Stimulated activated naive CD8-positive, alpha-beta T cell treated with anti-CD3 and anti-CD28 coated beads, Interleukin-15, Interleukin-2, amounts not matched to agents 100 ng/mL and 50 ng/mL, for 24 hours (primary cell): ENCODE measurements around the gene CHTOP.
"Not testable (repeated sequence)": the region's sequence is repeated elsewhere in the genome, so short reads cannot be mapped to it uniquely, and the experiment has no call there.

Experiments
- H3K27ac Mint-ChIP-seq: one replicate; pipeline ENCODE4 v1.8.0; 2021; ENCODE audit warnings: mild to moderate bottlenecking, mixed read lengths
- H3K27me3 Mint-ChIP-seq: one replicate; pipeline ENCODE4 v1.8.0; 2021; ENCODE audit warnings: mixed read lengths
- H3K36me3 Mint-ChIP-seq: one replicate; pipeline ENCODE4 v1.8.0; 2021; ENCODE audit warnings: low read depth, mixed read lengths
- H3K4me1 Mint-ChIP-seq: one replicate; pipeline ENCODE4 v1.8.0; 2021; ENCODE audit warnings: low read depth, mixed read lengths
- H3K4me3 Mint-ChIP-seq: one replicate; pipeline ENCODE4 v1.8.0; 2021; ENCODE audit warnings: mild to moderate bottlenecking, mixed read lengths
- H3K9me3 Mint-ChIP-seq: one replicate; pipeline ENCODE4 v1.8.0; 2021; ENCODE audit warnings: mixed read lengths

Gene CHTOP

DNA sequence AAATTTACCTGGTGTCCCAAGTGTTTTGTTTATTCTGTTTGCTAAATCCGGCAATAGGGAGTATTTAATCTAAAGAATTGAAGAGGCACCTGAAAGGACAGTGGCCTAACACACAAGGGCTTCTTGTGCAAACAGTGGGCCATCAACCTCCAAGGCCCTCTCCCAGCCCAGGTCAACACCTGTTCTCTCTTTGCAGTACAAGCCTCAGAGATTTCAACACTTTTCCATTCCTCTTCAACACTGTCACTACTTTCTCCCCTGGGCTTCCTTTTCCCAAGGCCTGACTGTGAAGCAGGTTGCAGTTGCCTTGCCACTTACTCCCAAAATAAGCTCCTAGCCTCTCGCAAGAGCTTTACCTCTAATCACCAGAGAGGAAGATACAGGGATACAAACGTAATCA, 21.5 kb downstream of the CHTOP start:
- Mint-ChIP-seq H3K4me1 (peaks cover 18% of the 10 kb centered on the region), H3K36me3 (no peaks in the 10 kb centered on the region), H3K4me3 (no peak overlapping the region), H3K27me3 (no peaks in the 10 kb centered on the region), H3K27ac (no peak overlapping the region), H3K9me3 (no peaks in the 10 kb centered on the region)

DNA sequence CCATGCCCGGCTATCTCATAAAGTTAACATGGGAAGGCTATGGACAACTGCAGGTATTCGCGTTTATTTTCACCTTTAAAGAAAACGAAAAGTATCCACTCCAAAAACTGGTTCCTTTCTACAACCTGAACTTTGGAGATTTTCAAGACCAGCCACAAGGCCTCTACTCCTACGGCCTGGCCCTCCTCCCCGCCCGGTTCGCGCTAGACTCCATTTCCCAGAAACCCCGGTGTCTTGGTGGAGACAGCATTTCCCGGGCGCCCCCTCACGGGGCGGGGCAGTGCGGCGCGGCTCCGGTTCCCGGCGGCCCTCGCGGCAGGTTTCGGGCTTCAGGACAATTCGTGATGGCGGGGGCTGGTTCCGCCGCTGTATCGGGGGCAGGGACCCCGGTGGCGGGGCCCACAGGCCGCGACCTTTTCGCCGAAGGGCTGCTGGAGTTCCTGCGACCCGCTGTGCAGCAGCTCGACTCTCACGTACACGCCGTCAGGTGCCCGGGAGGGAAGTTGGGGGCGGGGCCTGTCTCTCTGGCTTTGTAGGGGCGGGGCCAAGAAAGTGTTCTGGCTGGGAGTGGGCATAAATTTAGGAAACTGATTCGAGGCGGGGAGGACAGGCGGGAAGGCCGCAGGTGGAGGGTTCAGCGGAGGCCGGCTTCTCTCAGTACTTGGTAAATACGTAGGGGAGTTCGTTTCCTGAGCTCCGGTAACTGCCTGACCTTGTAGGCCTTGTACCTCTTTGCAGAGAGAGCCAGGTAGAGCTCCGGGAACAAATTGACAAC, 24.7 kb downstream of the CHTOP start, which contains the start of gene SNAPIN:
SNAPIN (plus strand) TSS at position 304 of the 775 bp plus-strand sequence; CDS start at position 345, 41 bp downstream.
- peak within 1 kb of the TSS; percentile 91 for H3K4me3 Mint-ChIP-seq
- H3K4me1 Mint-ChIP-seq: peaks cover 18% of the 10 kb centered on the region
- peak within 1 kb of the TSS; percentile 94 for H3K27ac Mint-ChIP-seq
- peaks cover 28% of the 10 kb centered on the region for H3K36me3 Mint-ChIP-seq
- H3K9me3 Mint-ChIP-seq: no peaks in the 10 kb centered on the region
- no peaks in the 10 kb centered on the region for H3K27me3 Mint-ChIP-seq

DNA sequence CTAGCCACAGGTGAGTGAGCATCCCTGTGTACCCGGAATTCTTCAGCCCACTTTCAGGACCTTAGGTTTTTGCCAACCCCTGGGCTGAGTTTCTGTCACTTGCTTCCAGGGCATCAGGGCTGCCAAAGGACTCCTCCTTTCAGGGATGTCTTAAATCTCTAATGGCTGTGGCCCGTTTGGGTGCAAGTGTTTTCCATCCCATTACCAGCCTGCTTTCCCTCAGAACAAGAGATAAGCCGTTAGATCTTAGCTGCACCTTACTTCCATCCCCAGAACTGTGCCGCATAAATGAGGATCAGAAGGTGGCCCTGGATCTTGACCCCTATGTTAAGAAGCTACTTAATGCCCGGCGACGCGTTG, 25.3 kb downstream of the CHTOP start:
- Mint-ChIP-seq H3K36me3 (peaks cover 34% of the 10 kb centered on the region), H3K9me3 (no peaks in the 10 kb centered on the region), H3K27ac (peak overlapping the region; percentile 94), H3K4me1 (peaks cover 18% of the 10 kb centered on the region), H3K27me3 (no peaks in the 10 kb centered on the region), H3K4me3 (peak overlapping the region; percentile 91)

DNA sequence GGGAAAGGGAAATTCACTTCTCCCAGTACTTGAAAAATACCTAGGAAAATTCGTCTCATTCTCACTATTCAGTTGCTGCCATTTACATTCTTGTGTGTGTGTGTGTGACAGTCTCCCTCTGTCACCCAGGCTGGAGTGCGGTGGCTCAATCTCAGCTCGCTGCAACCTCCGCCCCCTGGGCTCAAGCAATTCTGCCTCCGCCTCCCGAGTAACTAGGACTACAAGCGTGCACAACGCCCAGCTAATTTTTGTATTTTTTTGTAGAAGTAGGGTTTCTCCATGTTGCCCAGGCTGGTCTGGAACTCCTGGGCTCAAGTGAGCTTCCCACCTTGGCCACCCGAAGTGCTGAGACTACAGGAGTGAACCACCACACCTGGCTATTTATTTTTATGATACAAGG, 25.8 kb downstream of the CHTOP start:
- Mint-ChIP-seq H3K4me1 (peaks cover 18% of the 10 kb centered on the region), H3K4me3 (peak overlapping the region; percentile 91), H3K36me3 (peaks cover 36% of the 10 kb centered on the region)

DNA sequence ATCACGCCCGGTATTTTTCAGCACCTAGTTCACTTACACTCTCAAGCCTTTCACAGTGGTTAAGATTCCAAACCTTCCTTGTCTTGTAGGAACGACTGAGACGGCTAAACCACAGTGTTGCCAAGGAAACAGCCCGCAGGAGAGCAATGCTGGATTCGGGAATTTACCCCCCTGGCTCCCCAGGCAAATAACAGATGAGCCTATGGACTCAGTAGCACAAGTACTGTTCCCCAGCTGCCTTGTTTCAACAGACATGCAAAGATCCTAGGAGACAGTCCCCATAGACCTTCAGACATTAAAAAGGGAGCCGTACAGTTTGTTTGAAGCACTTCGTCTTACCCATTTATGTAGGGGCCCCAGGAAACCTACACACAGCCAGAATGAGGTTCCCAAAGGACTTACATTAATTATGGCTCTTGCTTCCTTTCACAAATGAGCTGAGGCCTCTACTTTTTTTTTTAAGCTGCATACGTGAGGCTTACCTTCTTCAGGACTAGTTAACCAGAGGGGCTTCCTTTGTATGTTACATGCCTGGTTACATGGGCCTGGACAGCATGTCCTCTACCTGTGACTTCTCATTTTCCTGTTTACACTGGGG, 27.3 kb downstream of the CHTOP start:
- Mint-ChIP-seq H3K4me1 (peaks cover 18% of the 10 kb centered on the region), H3K36me3 (peaks cover 36% of the 10 kb centered on the region), H3K27ac (peak overlapping the region; percentile 45), H3K4me3 (peak overlapping the region; percentile 17), H3K9me3 (no peaks in the 10 kb centered on the region), H3K27me3 (no peaks in the 10 kb centered on the region)

More for the DNA sequence above, 25.8 kb downstream of the CHTOP start:
- peak overlapping the region; percentile 94 for H3K27ac Mint-ChIP-seq
- no peaks in the 10 kb centered on the region for H3K9me3 Mint-ChIP-seq
- H3K27me3 Mint-ChIP-seq: no peaks in the 10 kb centered on the region

DNA sequence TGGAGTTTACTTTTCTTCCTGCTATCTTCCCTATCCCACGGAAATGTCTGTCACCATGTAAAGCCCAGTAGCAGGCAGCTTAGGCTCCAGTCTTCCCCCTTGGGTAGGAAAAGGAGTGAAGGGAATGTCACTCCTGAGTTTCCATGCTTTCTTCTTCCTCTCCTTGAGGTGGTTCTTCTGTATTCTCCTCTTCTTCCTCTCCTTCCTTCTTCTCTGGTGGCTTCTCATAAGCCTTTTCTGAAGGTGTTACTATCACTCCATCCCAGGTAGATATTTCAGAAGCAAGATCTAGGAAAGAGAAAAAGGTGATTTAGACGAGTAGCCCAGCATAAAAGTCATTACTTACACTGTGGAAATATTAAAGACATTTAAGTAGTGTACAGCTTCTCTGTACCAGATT, 28.4 kb downstream of the CHTOP start:
- H3K9me3 Mint-ChIP-seq: no peaks in the 10 kb centered on the region
- H3K36me3 Mint-ChIP-seq: peaks cover 36% of the 10 kb centered on the region
- H3K27ac Mint-ChIP-seq: peak overlapping the region; percentile 32
- peaks cover 21% of the 10 kb centered on the region for H3K4me1 Mint-ChIP-seq
- no peaks in the 10 kb centered on the region for H3K27me3 Mint-ChIP-seq
- H3K4me3 Mint-ChIP-seq: no peak overlapping the region

DNA sequence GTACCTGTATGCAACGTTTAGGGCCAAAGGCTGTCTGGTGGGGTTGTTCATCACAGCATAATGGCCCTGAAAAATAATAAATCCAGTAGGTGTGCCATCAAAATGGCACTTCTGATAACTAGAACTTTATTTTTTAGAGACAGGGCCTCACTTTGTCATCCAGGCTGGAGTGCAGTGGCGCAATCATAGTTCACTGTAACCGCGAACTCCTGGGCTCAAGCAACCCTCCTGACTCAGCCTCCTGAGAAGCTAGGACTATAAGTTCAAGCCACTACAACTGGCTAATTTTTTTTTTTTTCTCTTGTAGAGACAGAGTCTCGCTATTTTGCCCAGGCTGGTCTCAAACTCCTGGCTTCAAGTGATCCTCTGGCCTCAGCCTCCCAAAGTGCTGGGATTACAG, 29.3 kb downstream of the CHTOP start:
- Mint-ChIP-seq H3K36me3 (peaks cover 36% of the 10 kb centered on the region), H3K4me3 (no peak overlapping the region), H3K9me3 (no peaks in the 10 kb centered on the region), H3K4me1 (peaks cover 26% of the 10 kb centered on the region), H3K27me3 (no peaks in the 10 kb centered on the region), H3K27ac (no peak overlapping the region)

DNA sequence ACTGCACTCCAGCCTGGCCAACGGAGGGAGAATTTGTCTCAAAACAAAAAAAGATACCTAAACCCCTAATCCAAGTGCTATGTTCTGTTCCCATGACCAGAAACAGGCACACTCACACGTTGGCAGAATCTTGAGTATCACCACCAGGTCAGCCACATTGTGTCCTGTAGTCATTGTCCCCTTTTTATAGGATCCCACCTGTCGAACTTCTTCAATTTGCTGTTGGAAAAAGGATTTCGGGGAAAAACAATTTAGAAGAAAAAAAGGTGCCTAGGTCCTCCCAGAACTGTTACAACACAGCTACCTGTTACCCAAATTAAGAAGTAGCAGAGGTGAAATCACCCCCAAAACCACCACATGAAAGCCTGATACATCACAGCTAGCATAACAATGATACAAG, 33.6 kb downstream of the CHTOP start:
- H3K27ac Mint-ChIP-seq: peak overlapping the region; percentile 82
- peak overlapping the region; percentile 33 for H3K4me3 Mint-ChIP-seq
- peaks cover 17% of the 10 kb centered on the region for H3K36me3 Mint-ChIP-seq
- no peaks in the 10 kb centered on the region for H3K27me3 Mint-ChIP-seq
- no peaks in the 10 kb centered on the region for H3K9me3 Mint-ChIP-seq
- peaks cover 37% of the 10 kb centered on the region for H3K4me1 Mint-ChIP-seq

DNA sequence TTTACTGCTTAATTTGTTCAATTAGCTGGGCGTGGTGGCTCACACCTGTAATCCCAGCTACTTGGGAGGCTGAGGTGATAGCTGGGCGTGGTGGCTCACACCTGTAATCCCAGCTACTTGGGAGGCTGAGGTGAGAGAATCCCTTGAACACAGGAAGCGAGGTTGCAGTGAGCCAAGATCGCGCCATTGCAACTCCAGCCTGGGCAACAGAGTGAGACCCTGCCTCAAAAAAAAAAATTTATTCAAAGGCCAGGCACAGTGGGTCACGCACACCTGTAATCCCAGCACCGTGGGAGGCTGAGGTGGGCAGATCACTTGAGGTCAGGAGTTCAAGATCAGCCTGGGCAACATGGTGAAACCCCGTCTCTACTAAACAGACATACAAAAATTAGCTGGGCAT, 34.8 kb downstream of the CHTOP start:
- H3K36me3 Mint-ChIP-seq, H3K4me3 Mint-ChIP-seq, H3K9me3 Mint-ChIP-seq, H3K27me3 Mint-ChIP-seq: not testable (repeated sequence)
- peak overlapping the region; percentile 82 for H3K27ac Mint-ChIP-seq
- H3K4me1 Mint-ChIP-seq: peaks cover 37% of the 10 kb centered on the region

DNA sequence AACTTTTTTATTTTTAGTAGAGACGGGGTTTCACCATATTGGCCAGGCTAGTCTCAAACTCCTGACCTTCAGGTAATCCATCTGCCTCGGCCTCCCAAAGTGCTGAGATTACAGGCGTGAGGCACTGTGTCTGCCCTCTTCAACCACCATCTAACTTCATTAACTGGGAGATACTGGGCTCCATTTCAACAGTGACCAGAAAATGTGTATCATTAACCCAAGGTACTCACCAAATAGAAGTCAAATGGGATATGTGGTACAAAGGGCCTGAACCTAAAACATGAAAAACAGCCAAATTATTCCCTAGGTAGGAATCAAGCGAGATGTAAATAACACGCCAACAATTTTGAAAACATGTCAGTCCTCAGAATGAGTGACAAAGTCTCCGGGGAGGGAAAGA, 35.7 kb downstream of the CHTOP start:
- no peaks in the 10 kb centered on the region for H3K27me3 Mint-ChIP-seq
- H3K36me3 Mint-ChIP-seq: no peaks in the 10 kb centered on the region
- H3K9me3 Mint-ChIP-seq: no peaks in the 10 kb centered on the region
- no peak overlapping the region for H3K27ac Mint-ChIP-seq
- H3K4me1 Mint-ChIP-seq: peaks cover 37% of the 10 kb centered on the region
- H3K4me3 Mint-ChIP-seq: no peak overlapping the region

DNA sequence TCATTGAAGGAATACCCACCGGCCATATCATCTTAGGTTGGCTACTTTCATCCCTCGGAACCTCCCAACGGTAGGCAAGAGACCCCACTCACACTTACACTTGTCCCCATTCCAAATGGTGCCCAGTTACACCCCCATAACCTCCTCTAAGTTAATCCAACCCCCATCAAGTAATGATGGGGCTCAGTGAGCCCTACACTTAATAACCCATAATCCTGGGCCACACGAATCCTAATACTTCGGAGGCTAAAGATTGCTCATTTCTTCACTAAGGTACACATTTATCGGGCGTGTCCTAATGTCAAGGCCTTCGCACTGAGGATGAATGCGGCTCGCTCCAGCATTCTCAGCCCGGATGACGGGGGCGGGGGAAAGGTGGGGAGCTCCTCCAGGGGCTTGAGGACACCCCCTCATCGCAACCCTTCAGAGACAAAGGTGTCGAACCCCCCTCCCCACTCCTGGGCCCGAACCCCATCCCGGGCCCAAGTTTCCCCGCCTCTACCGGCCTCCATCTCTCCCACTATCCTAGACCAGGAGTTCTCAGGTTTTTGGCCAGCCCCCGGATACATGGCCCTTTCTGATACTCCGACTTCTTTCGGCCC, 36.5 kb downstream of the CHTOP start:
- H3K4me3 Mint-ChIP-seq: no peak overlapping the region
- no peaks in the 10 kb centered on the region for H3K9me3 Mint-ChIP-seq
- H3K36me3 Mint-ChIP-seq: no peaks in the 10 kb centered on the region
- H3K27ac Mint-ChIP-seq: no peak overlapping the region
- peaks cover 37% of the 10 kb centered on the region for H3K4me1 Mint-ChIP-seq
- H3K27me3 Mint-ChIP-seq: no peaks in the 10 kb centered on the region

DNA sequence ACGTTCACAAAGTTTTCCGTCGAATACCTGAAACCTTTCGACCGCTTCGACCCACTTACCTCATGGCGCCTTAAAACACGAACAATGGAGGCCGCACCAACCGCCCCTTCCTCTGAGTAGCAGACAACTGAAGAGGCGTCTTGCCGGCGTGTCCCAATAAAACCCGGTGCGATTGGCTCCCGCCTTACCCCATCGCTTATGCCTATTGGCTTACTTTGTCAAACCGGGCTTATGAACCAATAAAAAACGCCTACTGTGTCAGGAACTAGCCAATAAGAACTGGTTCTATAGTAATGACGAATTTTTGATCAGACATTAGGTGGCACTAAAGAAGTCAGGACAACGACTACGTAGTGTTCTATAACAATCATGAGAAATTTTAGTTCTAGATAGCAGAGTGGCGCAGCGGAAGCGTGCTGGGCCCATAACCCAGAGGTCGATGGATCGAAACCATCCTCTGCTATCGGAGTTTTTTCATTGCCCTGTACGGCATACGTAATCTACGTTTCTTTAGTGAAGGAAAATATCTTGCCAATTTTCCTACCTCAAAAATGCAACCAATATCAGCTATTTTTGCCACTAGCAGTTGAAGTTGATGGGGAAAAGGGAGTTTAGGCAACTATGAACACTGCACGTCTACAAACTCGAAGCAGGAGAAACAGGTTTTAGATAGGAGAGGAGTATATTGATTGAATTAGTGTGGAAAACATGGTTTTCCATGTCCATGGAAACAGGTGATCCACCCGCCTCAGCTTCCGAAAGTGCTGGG, 37.2 kb downstream of the CHTOP start, which contains the start of gene ILF2:
ILF2 (minus strand) TSS at position 135 of the 769 bp plus-strand sequence; CDS start at position 64, 71 bp downstream.
- H3K4me3 Mint-ChIP-seq: no peak within 1 kb of the TSS
- no peaks in the 10 kb centered on the region for H3K9me3 Mint-ChIP-seq
- H3K4me1 Mint-ChIP-seq: peaks cover 37% of the 10 kb centered on the region
- H3K27ac Mint-ChIP-seq: no peak within 1 kb of the TSS
- H3K27me3 Mint-ChIP-seq: no peaks in the 10 kb centered on the region
- H3K36me3 Mint-ChIP-seq: no peaks in the 10 kb centered on the region

DNA sequence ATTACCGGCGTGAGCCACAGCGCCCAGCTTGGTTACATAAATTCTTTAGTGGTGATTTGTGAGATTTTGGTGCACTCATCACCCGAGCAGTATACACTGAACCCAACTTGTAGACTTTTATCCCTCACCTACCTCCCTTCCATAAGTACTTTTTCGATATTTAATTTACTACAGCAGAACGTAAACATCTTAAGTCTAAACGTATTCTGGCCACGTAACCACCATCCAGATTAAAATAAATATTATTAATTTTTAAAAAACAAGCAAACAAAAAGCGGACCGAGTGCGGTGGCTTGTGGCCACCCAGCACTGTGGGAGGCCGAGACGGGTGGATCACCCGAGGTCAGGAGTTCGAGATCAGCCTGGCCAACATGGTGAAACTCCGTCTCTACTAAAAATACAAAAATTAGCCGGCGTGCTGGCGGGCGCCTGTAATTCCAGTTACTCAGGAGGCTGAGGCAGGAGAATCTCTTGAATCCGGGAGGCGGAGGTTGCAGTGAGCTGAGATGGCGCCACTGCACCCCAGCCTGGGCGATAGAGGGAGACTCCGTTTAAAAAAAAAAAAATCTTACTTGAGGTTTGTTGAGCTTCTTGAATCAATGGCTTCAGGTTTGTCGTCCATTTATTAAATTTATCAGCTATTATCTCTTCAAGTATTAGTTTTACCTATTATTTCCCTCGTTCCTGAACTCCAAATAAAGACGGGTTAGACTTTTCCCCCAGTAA, 37.9 kb downstream of the CHTOP start:
- H3K27ac Mint-ChIP-seq, H3K36me3 Mint-ChIP-seq: not testable (repeated sequence)

DNA sequence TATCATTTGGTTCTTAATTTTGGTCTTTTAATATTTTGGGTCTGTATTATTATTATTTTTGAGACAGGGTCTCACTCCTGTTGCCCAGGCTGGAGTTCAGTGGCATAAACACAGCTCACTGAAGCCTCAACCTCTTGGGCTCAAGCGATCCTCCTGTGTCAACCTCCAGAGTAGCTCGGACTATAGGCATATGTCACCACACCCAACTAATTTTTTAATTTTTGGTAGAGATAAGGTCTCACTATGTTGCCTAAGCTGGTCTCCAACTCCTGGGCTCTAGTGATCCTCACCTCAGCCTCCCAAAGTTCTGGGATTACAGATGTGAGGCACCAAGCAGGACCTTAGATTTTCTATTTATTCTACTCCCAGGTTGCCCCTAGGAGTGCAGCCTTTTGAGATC, 39.6 kb downstream of the CHTOP start:
- peaks cover 33% of the 10 kb centered on the region for H3K4me1 Mint-ChIP-seq
- no peak overlapping the region for H3K27ac Mint-ChIP-seq
- no peaks in the 10 kb centered on the region for H3K36me3 Mint-ChIP-seq
- no peak overlapping the region for H3K4me3 Mint-ChIP-seq
- no peaks in the 10 kb centered on the region for H3K9me3 Mint-ChIP-seq
- H3K27me3 Mint-ChIP-seq: peaks cover 20% of the 10 kb centered on the region

More for the DNA sequence above, 37.9 kb downstream of the CHTOP start:
- H3K27me3 Mint-ChIP-seq, H3K9me3 Mint-ChIP-seq, H3K4me3 Mint-ChIP-seq: not testable (repeated sequence)
- peaks cover 37% of the 10 kb centered on the region for H3K4me1 Mint-ChIP-seq
